Left colon (tissue), 2 donors: ENCODE data around the gene MORN5. TPM values are rescaled to one million over a fixed set of nuclear protein-coding genes. Genes with fewer than 3 reads are reported as not detected.

Experiments used
- ATAC-seq: fragments of 200-7000 bp; cut with Tn5 transposase; one replicate; pipeline ENCODE4 v1.9.1; 2020; ENCODE audit warnings: mild to moderate bottlenecking, moderate library complexity
- DNase-seq, 2 donors: peaks; one replicate each; pipeline ENCODE4 v3.0.0-alpha.2; 2020
- intact Hi-C, 2 donors: fragments of 100-400 bp; cut with DNase I in 1 of 2; cut with micrococcal nuclease in 1 of 2; formaldehyde crosslinking; loops; one replicate each; pipeline versions ENCODE4 v1.11.2 to v1.14.0; 2022; cut with DNase I, micrococcal nuclease
- total RNA-seq, 2 donors: library from RNA; stranded (reverse); fragmentation: NEBNext Ultra II Directional; extraction: Animal tissue kit (Norgen Biotek cat#: 25700); gene quantifications; one replicate each; pipeline ENCODE4 v1.2.1, GENCODE V29; 2021
- donor health status: DM: no; HTN: no; CAD: no.
- donor health status: DM: yes; HTN: yes; CAD: no.

Gene MORN5
- total RNA-seq, 2 donors from 2014 or later, result 4.0 TPM; not detected in 1

GRCh38 chr9:122179054-122179689 is 19.5 kb downstream of the MORN5 start:
- intact Hi-C loops, result no loop called here
- DNase-seq (peak in 1 of 2 donors; percentile 55), ATAC-seq (peak; percentile 97)

- intact Hi-C loops, result no loop called here
- peak; percentile 25 for ATAC-seq
- DNase-seq, result no peak
These were observed 20.0 kb downstream of the MORN5 start for GRCh38 chr9:122179690-122180074.

- DNase-seq, result no peak
- intact Hi-C loops, result no loop called here
- ATAC-seq, result no peak
These were observed 20.9 kb downstream of the MORN5 start for GRCh38 chr9:122180633-122181032.

GRCh38 chr9:122183501-122183900 is 23.8 kb downstream of the MORN5 start:
- intact Hi-C loops, result no loop called here
- ATAC-seq (no peak), DNase-seq (no peak)

- no peak for DNase-seq
- no peak for ATAC-seq
- intact Hi-C loops, result no loop called here
These were observed 24.8 kb downstream of the MORN5 start for GRCh38 chr9:122184551-122184950.

GRCh38 chr9:122186301-122186700 is 26.6 kb downstream of the MORN5 start:
- DNase-seq (peak in 1 of 2 donors; percentile 53), ATAC-seq (peak; percentile 84)
- intact Hi-C loops, result no loop called here

GRCh38 chr9:122186777-122187470 is 27.2 kb downstream of the MORN5 start:
- DNase-seq, result no peak
- intact Hi-C loops, result no loop called here
- ATAC-seq, result no peak

- intact Hi-C loops, result no loop called here
- ATAC-seq (no peak), DNase-seq (no peak)
These were observed 28.7 kb downstream of the MORN5 start for GRCh38 chr9:122188369-122188768.

GRCh38 chr9:122190597-122191381 is 31.1 kb downstream of the MORN5 start:
- intact Hi-C loops, result no loop called here
- DNase-seq, result peak in 1 of 2 donors; percentile 51
- peak; percentile 77 for ATAC-seq

GRCh38 chr9:122191584-122191983 is 31.9 kb downstream of the MORN5 start:
- intact Hi-C loops, result no loop called here
- no peak for DNase-seq
- no peak for ATAC-seq

- DNase-seq, result no peak
- intact Hi-C loops, result no loop called here
- ATAC-seq, result no peak
These were observed 32.7 kb downstream of the MORN5 start for GRCh38 chr9:122192261-122192875.

- no peak for ATAC-seq
- DNase-seq, result no peak
- intact Hi-C loops, result no loop called here
These were observed 33.3 kb downstream of the MORN5 start for GRCh38 chr9:122192914-122193525.

GRCh38 chr9:122193651-122194050 is 33.9 kb downstream of the MORN5 start:
- ATAC-seq (no peak), DNase-seq (no peak)
- intact Hi-C loops, result no loop called here

- DNase-seq (no peak), ATAC-seq (no peak)
- intact Hi-C loops, result no loop called here
These were observed 36.2 kb downstream of the MORN5 start for GRCh38 chr9:122195875-122196274.

- intact Hi-C loops, result no loop called here
- ATAC-seq, result peak; percentile 91
- no peak for DNase-seq
These were observed 37.7 kb downstream of the MORN5 start for GRCh38 chr9:122197426-122197825.

GRCh38 chr9:122197882-122198281 is 38.2 kb downstream of the MORN5 start:
- intact Hi-C loops, result no loop called here
- ATAC-seq (no peak), DNase-seq (no peak)

GRCh38 chr9:122200960-122201595 is 41.4 kb downstream of the MORN5 start:
- DNase-seq (no peak), ATAC-seq (no peak)
- intact Hi-C loops, result no loop called here

GRCh38 chr9:122201641-122202040 is 41.9 kb downstream of the MORN5 start:
- DNase-seq (no peak), ATAC-seq (no peak)
- intact Hi-C loops, result no loop called here

- peak; percentile 42 for ATAC-seq
- DNase-seq, result no peak
- intact Hi-C loops, result no loop called here
These were observed 42.4 kb downstream of the MORN5 start for GRCh38 chr9:122202111-122202510.
